G401.6 (cell line): ENCODE measurements around the gene GRK3.

ENCODE experiments used
- FAIRE-seq: peaks from 2 replicates; lab custom pipeline; 2012; peaks lifted over from hg19 to GRCh38; lab: Jason Lieb, UNC

GRK3 gene

DNA sequence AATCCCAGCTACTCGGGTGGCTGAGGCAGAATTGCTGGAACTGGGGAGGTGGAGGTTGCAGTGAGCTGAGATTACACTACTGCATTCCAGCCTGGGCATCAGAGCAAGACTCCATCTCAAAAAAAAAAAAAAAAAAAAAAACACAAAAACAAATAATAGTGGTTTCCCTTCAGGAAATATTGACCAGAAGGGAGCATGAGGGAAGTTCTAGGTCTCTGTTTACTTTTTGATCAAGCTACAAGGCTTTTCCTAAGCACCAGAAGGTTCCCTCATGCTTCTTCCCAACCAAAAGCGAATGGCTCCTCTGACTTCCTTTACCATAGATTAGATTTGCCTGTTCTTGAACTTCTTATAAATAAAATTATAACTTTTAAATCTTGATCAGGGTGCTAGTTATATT is 195.8 kb downstream of the GRK3 start:
- no peak for FAIRE-seq

- no peak for FAIRE-seq
These were observed 196.5 kb downstream of the GRK3 start for GRCh38 chr22:25760848-25761595.

DNA sequence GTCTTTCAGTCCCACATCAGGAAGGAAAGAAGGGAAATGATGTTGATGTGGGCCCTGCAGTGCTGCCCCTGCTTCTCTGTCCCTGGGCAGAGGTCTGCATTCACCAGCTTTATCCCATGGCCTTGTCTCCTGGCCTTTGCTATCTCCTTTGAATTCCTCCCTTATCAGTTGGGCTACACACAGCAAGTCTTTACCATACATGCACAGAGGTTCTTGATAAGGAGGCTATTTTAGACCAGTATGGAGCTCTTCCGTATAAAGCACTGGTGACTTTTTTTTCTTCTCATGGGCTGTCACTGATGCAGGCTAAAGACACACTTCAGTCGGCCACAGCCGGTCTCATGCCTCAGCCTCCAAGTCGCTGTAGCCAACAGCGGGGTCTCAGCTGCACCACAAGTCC is 197.7 kb downstream of the GRK3 start:
- no peak for FAIRE-seq

GRCh38 chr22:25763239-25763777 is 198.8 kb downstream of the GRK3 start:
- FAIRE-seq = no peak

DNA sequence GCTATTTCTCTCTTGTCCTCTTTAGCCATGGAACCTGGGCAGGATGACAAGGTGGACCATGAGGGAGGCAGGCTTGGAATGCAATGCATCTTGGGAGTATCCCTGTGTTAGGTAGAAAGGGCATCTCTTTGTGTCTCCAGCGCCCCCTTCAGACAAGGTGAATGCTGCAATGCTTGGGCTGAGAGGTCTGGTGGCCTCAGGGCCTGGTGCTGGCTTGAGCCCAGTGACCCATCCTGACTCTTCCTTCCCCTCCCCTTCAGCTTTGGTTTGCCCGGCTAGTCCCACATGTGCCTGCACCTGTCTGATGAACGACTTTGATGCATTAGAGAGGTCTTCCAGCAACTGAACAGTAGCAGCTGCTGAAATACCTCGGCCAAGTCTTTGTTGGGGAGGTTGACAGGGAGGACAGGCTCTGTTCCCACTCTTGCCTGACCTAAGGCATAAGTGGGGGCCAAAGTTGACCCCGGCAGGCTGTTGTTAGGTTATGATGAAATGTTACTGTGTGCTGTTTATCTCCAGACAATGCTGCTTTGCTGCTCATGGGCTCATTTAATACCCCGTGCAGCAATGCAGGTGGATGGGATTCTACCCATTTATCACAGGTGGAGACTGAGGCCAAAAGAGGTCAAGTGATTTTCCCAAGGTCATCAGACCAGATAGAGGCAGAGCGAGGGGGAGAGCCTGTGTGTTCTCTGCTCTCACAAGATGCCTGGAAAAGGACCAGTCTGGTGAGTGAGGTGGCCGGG is 200.0 kb downstream of the GRK3 start:
- no peak for FAIRE-seq

- FAIRE-seq = no peak
These were observed 200.5 kb downstream of the GRK3 start for GRCh38 chr22:25765016-25765367.

GRCh38 chr22:25765801-25766200 is 201.3 kb downstream of the GRK3 start:
- FAIRE-seq = no peak

GRCh38 chr22:25766418-25766817 is 201.9 kb downstream of the GRK3 start:
- no peak for FAIRE-seq

DNA sequence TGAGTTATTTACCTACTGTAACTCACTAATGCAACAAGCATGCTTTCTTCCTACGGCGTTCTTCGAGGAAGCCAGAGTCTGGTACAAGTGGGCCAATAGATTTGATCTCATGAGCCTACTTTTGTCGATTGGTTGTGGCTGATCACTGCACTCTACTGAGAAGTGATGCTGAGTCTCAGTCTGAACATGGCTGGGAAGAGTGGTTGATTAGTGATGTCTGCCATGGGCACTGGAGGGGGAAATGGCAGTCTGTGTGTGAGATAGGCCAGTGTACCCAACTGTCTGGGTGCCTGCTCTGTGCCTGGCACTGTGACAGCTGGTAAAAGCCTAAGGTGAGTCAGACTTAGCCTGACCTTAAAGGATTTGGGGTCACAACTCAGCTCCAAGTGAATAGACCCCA is 205.9 kb downstream of the GRK3 start:
- FAIRE-seq = no peak

- no peak for FAIRE-seq
These were observed 207.8 kb downstream of the GRK3 start for GRCh38 chr22:25772288-25772687.

- FAIRE-seq = no peak
These were observed 210.1 kb downstream of the GRK3 start for GRCh38 chr22:25774575-25775026.

- no peak for FAIRE-seq
These were observed 211.1 kb downstream of the GRK3 start for GRCh38 chr22:25775531-25775930.

DNA sequence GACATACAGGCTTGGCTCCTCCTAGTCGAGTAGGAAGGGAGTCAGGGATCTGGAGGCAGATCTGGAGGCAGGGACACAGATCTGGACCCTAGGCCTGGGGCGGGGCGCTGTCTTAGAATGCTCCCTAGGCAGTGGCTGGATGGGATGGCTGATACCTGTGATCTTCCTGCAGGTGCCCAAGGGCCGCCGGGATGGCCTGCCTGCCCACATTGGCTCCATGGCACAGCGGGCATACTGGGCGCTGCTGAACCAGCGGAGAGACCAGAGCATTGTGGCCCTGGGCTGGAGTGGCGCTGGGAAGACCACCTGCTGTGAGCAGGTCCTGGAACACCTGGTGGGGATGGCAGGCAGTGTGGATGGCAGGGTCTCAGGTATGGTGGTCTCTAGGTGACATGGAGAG is 212.9 kb downstream of the GRK3 start:
- no peak for FAIRE-seq

DNA sequence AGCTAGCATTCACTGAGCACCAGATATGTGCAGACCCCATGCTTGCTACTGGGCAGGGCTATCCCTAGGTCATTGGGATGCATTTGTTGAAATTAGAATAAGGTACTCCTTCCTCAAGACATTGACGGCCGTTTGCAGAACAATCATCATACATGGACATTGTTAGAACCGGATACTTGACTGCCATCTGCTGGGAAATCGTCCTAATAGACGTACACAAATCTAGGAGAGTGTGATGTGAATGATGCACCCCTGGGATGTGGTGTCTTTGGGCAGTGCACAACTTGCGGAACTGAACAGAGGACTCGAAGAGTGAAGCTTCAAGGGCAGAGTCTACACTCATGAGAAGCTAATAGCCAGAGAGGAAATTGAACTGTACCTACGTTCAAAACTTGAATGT is 213.4 kb downstream of the GRK3 start:
- no peak for FAIRE-seq
